ENCODE data around the gene EML3. TPM values are rescaled to one million over a fixed set of nuclear protein-coding genes. Genes with fewer than 3 reads are reported as not detected.

The EML3 gene
- total and polyA plus RNA-seq, 2 of the 8 experiments (the other 6 are each of a cell fraction or from before 2014, with no cell fraction given), result 19.2 to 29.9 TPM

DNA sequence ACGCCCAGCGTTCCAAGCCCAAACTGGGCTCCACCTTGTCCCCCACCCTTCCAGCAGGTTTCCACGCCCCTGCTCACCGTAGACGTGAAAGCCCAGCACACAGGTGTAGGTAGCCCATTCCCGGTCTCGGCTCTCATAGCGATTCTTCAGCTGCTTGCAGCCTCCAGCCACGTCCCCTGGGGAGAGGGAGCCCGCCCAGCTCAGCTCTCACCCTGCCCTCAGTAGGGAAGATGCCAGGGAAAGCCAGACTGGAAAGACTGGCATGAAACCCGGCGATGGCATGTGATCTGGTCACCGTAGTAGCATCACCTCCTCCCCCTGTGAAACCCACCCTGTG is 9.5 kb downstream of the EML3 start (continued):
- no peak for TF ChIP-seq SP2 (IDR thresholded peaks at IDR 0.05; ENCODE audit: low read length)
- TF ChIP-seq TBP (IDR thresholded peaks at IDR 0.05; ENCODE audit: low read depth, low read length), result no peak
- no peak for TF ChIP-seq HDAC6 (IDR thresholded peaks at IDR 0.05; ENCODE audit: low read depth, low read length)
- TF ChIP-seq SIRT6 (IDR thresholded peaks at IDR 0.05; ENCODE audit: low read length), result no peak
- TF ChIP-seq RFX5 (IDR thresholded peaks at IDR 0.05; ENCODE audit: borderline replicate concordance, low read depth, low read length), result no peak
- TF ChIP-seq SIN3A (conservative IDR thresholded peaks at IDR 0.05 in 1 of 2, IDR thresholded peaks at IDR 0.05 in 1 of 2; ENCODE audit: low read depth in 1 of 2, low read length in 2 of 2), result no peak
- no peak for TF ChIP-seq NANOG (IDR thresholded peaks at IDR 0.05; ENCODE audit: insufficient read depth, low read depth, low read length, poor library complexity, severe bottlenecking)
- no peak for TF ChIP-seq SIX5 (IDR thresholded peaks at IDR 0.05; ENCODE audit: low read depth, low read length)
- no peak for TF ChIP-seq CBX5 (IDR thresholded peaks at IDR 0.05; ENCODE audit: low read depth, low read length)
- no peak for TF ChIP-seq SP1 (IDR thresholded peaks at IDR 0.05; ENCODE audit: low read depth, low read length)
- no peak for TF ChIP-seq POLR2A (IDR thresholded peaks at IDR 0.05; ENCODE audit: control extremely low read depth in 1 of 2, low read depth in 2 of 2, low read length in 2 of 2)
